ENCODE measurements around the gene ING3.
"Not testable (repeated sequence)": the region's sequence is repeated elsewhere in the genome, so short reads cannot be mapped to it uniquely, and the experiment has no call there.

The ING3 gene

GRCh38 chr7:120951826-120952225 is 1.2 kb downstream of the ING3 start:
- no peak for DNase-seq

GRCh38 chr7:120955577-120956149 is 5.1 kb downstream of the ING3 start:
- DNase-seq = no peak

DNA sequence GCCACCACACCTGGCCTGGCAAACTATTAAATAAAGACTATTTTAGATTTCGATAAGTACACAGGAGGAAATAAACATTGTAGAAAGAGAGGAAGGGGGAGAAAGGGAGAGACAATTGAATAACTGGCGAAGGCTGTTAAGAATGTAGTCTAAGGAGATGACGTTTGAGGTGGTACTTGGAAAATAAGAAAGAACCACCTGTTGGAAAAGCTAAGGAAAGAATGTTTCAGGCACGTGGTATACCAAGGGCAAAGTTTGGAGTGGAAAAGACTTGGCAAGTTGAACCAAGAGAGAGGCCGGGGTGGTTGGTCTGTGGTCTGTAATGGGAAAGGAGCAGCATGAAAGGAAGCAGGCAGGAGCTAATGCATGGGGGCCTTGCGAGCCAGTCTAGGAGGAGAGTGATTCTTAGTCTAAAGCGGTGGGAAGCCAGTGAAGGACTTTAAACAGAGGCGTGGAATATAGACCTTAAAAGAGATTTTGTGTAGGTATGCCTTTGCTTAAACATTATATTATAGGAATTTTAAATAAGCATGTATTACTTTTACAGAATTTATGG is 9.4 kb downstream of the ING3 start:
- DNase-seq = no peak

DNA sequence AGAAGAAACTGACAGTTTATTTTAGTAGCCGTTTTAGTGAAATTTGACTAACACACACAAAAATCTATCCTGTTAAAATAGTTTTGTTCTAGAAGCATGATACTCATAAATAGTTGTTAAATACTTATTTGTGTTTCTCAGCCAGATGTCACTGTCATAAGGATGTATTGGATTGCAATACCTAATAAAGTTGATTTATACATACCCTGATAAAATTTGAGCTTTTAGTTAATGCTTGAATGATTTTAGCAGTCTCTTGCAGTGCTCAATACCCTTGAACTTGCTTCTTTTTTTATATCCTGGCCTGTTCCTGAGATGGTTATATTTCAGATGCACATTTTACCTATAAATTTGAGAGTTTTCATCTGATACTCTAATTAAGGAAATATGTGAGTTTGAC is 10.1 kb downstream of the ING3 start:
- no peak for DNase-seq

DNA sequence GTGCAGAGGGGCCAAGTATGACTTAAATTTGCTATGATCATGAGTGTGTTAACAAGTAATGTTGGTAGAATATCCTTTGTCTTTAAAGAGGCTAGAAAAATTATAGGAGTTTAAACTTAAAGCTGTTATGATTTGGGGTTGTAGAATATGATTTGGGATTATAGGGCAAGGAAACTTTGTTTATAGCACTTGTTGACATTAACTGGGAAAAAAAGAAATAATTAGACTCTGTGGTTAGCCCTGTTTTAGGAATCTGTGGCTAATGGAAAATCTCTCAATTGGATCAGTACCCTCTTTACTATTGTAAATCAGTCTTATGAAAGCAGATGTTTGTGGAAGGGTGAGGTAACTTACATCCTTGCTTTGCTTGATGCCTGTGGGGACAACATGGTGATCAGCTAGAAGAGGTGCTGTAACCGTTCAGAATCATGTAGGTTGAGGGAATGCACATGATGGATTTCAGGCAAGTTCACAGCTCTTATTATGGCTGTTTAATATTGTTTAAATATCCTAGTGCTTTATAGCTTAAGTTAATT is 11.1 kb downstream of the ING3 start:
- no peak for DNase-seq

- no peak for DNase-seq
These were observed 13.5 kb downstream of the ING3 start for GRCh38 chr7:120964088-120964487.

DNA sequence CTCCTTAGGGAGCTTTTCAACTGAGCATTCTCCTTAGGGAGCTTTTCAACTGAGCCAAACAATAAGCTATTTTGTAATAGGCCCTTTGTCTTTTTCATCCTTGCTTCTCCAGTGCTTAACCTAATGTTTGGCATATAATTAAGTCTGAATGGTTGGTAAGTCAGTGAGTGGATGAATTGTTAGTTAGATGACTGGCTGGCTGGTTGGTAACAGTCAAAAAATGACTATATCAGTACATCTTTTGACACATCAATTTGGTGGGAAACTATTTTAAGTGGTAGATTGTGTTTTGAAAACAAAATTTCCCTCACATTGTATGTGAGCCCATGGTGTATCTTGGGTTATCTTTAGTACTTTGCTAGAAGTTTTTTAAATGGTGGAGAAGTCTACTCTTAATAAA is 16.4 kb downstream of the ING3 start:
- peak; percentile 7 for DNase-seq

DNA sequence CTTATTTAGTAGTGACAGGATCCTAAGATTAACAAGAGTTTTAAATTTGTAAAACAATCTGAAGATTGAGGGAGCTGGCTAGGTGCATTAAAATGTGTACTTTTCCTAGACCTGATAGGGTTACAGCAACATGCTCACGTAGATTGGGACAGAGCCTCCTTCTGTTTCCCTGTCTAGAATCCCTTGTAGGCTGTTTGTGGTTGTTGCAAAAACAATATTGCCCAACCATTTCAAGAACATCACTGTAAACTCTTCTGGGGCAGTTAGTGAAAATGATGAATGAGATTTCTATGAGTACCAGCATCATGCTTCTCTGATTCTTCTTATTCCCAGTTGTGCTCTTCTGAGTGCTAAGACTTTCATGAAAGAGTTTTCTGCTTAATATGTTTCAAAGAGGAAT is 23.3 kb downstream of the ING3 start:
- DNase-seq = no peak

DNA sequence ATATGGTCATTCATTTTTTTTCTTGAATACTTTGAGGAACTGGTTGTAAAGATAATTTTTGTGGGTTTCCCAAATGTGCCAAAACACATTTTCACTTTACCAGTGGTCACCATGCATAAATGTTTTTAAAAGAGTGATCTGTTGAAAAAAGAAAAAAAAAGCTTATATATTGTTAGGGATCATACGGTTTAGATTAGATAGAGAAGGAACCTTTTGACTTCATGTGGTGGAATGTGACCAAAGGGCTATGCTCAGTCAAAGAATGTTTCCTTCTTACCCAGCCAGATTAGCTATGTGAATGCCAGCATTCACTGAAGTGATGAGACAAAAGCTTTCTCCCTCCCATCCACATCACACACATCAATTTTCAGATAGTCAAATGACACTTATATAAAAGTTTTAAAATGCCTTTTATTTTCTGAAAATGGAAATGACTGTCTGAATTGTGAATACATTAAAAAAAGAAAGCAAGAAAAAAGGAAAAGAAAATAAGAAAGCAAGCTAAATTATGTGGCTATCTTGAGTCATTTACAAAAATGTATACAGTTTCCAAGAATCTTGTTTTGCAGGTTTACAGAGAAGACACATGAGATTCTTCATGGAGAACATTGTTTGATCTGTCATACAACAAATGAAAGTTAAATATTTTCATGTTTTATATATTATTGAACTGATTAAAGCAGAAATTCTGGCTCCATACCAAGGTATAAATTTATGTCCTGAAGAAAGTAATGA is 29.4 kb downstream of the ING3 start:
- DNase-seq = no peak

DNA sequence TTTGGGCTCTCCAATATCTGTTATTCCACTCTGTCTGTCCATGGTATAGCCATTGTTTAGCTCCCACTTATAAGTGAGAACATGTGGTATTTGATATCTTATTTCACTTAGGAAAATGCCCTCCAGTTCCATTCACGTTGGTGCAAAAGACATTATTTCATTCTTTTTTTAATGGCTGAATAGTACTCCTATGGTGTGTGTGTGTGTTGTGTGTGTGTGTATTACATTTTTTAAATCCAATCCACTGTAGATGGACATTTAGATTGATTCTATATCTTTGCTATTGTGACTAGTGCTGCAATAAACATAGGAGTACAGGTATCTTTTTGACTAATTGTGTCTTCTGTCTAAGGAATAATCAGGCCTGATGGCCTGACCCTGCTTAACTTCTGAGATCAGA is 30.5 kb downstream of the ING3 start:
- DNase-seq = no peak

DNA sequence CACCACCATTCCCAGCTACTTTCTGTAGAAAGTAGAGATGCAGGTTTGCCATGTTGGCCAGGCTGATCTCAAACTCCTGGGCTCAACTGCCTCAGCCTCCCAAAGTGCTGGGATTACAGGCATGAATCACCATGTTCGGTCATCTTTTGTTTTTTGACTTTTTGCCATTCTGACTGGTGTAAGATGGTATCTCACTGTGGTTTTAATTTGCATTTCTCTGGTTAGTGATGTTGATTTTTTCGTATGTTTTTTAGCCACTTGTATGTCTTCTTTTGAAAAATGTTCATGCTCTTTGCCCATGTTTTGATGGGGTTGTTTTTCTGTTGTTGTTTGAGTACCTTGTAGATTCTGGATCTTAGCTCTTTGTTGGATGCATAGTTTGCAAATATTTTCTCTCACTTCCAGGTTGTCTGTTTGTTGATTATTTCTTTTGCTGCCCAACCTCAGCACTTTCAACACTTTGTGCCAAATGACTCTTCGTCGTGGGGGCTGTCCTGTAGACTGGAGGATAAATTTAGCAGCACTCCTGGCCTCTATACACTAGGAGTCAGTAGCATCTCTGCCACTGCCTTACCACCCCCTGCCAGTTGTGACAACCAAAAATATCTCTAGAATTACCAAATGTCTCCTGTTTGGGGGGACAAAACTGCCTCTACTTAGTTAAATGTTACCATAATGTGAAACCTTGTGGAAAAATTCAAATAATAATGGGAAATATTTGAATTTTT is 31.5 kb downstream of the ING3 start:
- no peak for DNase-seq

DNA sequence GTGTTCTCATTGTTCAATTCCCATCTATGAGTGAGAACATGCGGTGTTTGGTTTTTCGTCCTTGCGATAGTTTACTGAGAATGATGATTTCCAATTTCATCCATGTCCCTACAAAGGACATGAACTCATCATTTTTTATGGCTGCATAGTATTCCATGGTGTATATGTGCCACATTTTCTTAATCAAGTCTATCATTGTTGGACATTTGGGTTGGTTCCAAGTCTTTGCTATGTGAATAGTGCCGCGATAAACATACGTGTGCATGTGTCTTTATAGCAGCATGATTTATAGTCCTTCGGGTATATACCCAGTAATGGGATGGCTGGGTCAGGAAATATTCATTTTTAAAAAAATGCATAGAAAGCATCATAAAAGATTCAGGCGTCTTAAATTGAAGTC is 33.0 kb downstream of the ING3 start:
- not testable (repeated sequence) for DNase-seq

GRCh38 chr7:120984406-120984805 is 33.8 kb downstream of the ING3 start:
- no peak for DNase-seq

DNA sequence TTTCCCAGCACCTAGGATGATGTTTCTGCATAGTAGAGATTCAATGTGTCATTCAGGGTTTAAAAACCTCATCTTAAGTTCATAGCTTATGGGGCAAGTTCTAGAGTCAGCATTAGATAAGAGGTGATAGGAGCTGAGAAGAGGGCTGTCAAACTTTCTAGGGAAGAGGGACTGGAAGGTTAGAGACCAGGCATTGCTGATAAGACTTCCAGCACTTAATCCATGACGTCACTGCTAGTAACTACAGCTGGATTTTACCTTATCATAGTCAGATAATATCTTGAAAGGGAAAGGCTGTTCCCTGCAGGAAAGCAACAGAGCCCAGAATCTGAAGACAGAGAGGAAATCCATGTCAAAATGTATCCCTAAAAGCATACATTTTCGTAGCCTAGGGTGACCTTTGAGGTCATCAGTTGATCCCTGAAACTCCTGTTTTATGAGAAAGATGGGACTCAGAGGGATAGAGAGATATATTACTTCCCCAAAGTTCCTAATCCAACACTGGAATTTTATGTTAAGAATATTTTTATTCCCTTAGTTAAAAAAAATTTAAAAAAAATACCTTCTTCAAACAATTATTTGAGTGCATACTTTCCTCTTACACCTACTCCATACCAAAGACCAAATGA is 34.7 kb downstream of the ING3 start:
- no peak for DNase-seq

- no peak for DNase-seq
These were observed 35.3 kb downstream of the ING3 start for GRCh38 chr7:120985839-120986238.

DNA sequence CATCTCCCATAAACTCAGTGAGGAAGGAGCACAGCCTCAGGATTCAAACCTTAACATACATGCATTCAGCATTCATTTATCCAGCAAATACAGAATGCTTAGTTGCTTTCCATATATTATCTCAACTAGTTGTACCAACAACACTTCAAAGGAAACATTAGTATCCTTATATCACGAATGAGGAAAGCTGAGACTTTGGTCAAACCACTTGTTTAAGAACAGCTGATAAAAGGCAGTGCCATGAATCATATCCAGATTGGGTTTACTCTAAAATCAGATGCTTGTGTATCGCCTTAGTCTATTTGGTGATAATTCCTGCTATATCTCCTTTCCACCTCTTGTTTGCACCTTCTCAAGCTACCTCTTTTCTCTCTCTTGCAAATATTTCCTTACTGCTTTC is 36.1 kb downstream of the ING3 start:
- DNase-seq = no peak

- DNase-seq = no peak
These were observed 36.7 kb downstream of the ING3 start for GRCh38 chr7:120987280-120987679.

DNA sequence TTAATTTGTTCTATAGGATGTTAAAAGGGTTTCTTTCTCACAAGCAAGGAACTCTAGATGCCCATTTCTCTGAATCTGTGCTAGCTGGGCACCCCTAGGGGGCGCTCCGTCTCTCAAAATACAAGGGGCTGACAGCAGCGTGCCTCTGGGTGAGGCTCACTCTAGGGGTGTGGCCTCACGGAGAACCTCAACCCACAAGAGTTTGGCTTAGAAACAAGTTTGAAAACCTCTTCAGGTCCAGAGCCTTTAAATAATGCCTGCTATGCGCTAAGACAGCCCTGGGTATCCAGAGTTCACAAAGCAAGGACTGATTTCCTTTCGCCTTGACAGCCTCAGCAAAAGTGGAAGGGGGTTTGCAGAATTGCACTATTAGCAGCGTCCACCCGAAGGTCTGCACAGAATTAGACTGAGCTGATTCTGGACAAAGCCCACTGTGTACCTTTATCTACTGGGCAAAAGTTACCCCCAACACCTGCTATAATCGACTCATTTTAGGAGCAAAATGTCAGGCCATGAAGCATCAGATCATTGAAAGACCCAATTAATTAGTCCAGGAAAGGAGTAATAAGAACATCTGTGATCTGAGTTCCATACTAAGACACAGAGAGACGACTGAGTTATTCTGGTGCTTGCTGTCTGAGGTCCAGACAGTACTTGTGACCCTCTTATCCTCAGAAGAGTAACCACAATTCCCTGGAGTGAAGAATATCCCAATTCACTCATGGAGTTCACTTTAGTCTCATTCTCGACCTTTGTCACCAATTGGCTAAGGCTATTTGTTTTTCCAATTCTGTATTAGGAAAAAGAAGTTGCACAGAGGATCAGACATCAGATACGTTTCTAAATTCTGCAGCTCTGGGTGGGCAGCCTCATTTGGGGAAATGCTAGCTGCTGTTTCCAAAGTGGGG is 37.4 kb downstream of the ING3 start:
- peak; percentile 55 for DNase-seq

- no peak for DNase-seq
These were observed 38.1 kb downstream of the ING3 start, which contains the start of gene CPED1 for GRCh38 chr7:120988591-120989256. CPED1 (plus strand) TSS chr7:120988711; CDS start chr7:120989622, 911 bp downstream.

DNA sequence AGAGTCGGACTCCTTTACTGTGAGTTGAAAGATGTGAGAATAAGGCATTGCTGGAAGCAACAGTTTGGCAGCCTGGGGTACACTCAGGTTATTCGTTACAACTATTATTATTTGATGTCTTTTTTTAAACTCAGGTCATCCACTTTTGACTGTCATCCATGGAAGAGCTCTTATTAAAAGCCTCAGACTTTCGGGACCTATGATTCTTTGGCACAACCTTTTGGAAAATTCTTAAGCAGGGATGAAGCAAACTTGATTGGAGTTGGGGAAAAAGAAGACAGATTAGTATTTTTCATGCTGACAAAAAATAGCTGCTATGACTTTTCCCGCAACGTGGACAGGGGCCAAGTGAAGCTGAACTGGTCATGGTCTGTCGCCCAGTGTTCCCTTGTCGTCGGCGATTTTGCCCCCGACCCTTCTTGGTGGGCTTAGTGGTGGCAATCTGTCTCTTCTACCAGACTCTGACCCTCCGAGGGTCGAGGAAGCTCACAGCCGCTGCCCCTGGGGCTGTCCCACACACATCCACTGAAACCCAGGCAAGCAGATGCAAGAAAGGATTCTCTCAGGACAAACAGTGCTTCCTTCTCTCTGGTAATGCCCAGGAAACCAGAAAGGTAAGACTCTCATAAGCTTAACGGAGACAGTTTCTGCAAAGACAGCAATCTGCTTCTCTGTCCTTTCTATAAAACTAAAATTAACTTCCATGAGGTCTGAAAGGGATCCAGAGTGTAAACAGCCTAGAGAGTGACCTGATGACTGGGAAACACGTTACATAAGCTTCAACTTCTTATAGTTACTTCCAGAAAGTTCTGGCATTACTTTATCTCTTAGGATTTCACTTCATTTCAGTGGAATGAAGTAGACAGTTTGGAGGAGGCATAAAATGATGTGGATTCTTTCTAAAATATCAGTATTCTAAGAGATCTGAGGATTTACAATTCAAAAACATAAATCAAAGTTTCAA is 39.0 kb downstream of the ING3 start:
- no peak for DNase-seq

Measured in NCI-H2171 treated with DMSO at 0.1 percent for 48 hours (cell line).